GM18499 (cell line): ENCODE measurements around the gene SPESP1.
"Not testable (repeated sequence)": the region's sequence is repeated elsewhere in the genome, so short reads cannot be mapped to it uniquely, and the experiment has no call there.

Experiments
- ATAC-seq: cut with Tn5 transposase; IDR thresholded peaks from one replicate; pipeline ENCODE4 v1.9.1; 2021; ENCODE audit warnings: moderate number of reproducible peaks; ENCODE audit not compliant: insufficient read depth, unreplicated experiment

The SPESP1 gene

DNA sequence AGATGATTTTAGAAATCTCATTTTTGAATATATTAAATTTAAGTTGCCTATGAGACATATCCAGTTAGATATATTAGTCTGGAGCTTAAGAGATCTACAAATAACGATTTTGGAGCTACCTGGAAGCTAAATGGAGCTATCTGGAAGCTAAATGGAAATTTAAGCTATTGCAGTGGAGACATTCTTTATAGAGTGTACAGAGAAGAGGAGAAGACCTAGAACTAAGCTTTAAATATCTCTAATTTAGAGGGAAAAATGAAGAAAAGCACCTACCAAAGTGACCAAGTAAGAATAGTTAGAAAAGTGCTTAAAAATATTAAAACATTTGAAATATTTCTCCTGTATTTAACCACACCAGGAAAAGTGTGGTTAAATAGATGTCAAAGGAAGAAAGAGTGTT lies 28.3 kb downstream of the SPESP1 start:
- no peak for ATAC-seq

DNA sequence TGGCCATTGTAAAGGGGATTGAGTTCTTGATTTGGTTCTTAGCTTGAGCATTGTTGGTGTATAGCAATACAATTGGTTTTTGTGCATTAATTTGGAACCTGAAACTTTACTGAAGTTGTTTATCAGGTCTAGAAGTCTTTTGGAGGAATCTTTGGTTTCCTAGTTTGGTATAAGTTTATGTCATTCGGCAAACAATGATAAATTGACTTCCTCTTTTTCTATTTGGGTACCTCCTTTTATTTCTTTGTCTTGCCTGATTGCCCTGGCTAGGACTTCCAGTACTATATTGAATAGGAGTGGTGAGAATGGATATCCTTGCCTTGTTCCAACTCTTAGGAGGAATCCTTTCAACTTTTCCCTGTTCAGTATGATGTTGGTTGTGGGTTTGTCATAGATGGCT lies 32.1 kb downstream of the SPESP1 start:
- ATAC-seq: no peak

DNA sequence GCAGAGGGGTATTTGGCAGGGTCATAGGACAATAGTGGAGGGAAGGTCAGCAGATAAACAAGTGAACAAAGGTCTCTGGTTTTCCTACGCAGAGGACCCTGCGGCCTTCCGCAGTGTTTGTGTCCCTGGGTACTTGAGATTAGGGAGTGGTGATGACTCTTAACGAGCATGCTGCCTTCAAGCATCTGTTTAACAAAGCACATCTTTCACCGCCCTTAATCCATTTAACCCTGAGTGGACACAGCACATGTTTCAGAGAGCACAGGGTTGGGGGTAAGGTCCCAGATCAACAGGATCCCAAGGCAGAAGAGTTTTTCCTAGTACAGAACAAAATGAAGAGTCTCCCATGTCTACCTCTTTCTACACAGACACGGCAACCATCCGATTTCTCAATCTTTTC lies 33.4 kb downstream of the SPESP1 start:
- not testable (repeated sequence) for ATAC-seq

DNA sequence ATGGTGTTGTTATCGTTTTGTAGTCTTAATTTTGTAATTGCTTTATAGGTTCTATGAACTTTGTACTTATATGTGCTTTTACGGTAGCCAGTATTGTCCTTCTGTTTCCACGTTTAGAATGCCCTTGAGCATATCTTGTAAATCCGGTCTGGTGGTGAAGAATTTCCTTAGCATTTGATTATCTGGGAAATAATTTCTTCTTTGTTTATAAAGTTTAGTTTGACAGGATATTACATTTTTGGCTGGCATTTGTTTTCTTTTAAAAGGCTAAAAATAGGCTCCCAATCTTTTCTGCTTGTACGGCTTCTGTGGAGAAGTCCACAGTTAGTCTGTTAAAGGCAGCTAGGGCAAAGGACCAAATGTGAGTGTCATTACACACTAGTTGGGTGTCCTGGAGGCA lies 36.7 kb downstream of the SPESP1 start:
- no peak for ATAC-seq

DNA sequence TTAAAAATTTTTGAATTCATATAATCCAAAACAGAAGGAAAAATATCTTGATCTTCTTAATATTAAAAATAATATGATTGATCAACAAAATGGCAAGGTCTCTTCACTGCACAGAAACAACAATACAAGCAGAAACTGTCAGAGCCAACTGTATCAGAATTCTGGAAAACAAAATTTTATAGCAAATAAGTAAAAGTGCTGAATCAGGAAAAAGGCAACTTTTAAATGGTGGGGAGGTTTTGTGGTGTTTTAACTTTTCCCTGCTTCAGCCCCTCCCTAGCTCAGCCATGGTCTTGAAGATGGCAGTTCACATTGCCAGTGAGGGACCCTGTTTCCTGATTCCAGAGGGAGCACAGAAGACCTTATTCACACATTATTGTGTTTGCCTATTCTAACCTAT lies 37.6 kb downstream of the SPESP1 start:
- no peak for ATAC-seq

DNA sequence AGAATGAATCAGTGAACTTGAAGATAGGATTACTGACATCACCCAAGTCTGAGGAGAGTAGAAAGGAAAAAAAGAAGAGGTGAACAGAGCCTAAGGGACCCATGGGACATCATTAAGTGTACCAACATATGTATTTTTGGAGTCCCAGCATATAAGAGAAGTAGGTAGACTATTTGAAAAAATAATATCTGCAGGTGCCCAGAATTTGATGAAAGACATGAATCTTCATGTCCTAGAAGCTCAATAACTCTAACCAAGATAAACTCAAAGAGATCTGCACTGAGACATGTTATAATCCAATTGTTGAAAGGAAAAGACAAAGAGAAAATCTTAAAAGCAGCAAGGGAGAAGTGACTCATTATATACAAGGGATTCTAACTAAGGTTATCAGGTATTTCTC lies 39.0 kb downstream of the SPESP1 start:
- no peak for ATAC-seq

DNA sequence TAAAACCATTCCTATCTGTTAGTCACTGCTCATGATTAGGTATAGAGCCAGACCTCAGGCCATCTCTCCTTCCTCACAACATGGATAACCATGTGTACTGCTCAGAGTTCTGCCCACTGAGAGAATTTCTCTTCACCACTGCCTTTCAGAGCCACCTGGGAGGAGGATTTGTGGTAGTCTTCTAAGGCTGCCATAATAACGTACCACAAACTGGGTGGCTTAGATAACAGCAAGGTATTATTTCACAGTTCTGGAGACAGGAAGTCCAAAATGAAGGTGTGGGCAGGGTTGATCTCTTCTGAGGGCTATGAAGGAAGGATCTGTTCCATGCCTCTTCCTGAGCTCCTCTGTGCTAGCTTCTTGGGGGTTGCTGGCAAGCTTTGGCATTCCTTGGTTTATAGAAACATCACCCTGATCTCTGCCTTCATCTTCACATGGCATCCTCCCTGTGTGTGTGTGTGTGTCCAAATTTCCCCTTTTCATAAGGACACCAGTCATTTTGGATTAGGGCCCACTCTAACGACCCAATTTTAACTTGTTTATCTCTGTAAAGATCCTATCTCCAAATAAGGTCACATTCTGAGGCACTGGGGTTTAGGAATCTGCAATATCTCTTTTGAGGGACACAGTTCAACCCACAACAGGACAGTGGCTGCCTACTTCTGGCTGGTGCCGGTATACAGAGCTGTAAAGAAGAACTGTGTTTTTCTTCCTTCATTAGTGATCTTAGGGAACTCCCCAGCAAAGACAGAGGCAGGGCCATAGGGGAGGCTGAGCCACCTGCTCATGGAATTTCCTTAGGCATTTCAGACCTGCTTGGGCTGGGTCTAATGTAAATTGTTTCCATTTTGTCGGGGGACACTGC lies 42.1 kb downstream of the SPESP1 start:
- ATAC-seq: no peak

DNA sequence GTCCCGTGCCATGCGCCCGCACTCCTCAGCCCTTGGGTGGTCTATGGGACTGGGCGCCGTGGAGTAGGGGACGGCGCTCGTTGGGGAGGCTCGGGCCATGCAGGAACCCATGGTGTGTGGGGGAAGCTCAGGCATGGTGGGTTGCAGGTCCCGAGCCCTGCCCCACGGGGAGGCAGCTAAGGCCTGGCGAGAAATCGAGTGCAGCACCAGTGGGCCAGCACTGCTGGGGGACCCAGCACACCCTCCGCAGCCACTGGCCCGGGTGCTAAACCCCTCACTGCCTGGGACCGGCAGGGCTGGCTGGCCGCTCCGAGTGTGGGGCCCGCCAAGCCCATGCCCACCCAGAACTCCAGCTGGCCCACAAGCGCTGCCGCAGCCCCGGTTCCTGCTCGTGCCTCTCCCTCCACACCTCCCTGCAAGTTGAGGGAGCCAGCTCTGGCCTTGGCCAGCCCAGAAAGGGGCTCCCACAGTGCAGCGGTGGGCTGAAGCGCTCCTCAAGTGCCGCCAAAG lies 45.4 kb downstream of the SPESP1 start:
- not testable (repeated sequence) for ATAC-seq

DNA sequence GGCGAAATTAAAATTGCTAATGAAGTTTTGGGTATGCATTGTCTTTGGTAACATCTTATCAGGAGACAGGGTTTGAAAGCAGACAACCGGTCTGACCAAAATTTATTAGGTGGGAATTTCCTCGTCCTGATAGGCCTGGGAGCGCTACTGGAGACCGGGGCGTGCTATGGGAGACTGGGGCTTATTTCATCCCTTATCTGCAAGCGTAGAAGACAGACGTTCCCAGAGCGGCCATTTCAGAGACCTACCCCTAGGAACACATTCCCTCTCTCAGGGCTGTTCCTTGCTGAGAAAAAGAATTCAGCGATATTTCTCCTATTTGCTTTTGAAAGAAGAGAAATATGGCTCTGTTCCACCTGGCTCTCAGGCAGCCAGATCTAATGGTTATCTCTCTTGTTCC lies 47.1 kb downstream of the SPESP1 start:
- ATAC-seq: not testable (repeated sequence)

DNA sequence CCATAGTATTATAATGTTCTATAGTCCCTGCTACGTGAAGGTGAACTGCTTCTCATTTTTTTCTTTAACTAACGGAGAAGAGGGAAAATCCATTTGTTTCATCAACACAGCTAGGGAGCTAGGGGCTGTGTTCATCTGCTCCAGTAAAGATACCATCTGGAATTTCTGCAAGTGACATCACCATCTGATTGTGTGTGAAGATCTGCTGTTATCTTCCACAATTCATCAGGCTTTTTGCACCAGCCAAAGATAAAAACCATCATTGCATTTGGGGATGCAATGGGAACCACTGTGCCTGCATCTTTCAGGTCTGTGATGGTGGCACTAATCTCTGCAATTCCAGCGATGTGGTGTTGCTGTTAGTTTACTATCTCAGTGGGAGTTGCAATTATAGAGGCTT lies 48.7 kb downstream of the SPESP1 start:
- no peak for ATAC-seq

DNA sequence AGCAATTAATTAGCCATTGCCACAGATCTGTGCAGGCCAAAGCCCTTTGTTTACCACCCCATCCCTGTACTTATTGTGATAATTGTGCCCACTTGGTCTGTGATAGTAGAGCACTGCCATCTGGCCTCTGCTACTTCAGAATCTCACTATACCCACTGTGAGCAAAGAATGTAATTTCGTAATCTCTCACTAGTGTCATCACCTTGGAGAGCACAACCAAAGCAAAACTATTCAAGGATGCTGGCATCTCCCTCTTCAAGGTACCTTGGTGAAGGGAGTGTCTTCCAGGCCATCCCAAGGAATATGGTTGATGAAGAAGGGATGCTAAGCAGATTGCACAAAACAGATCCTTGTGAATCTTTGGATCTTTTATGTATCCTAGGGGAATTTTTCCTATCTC lies 49.5 kb downstream of the SPESP1 start:
- ATAC-seq: no peak

DNA sequence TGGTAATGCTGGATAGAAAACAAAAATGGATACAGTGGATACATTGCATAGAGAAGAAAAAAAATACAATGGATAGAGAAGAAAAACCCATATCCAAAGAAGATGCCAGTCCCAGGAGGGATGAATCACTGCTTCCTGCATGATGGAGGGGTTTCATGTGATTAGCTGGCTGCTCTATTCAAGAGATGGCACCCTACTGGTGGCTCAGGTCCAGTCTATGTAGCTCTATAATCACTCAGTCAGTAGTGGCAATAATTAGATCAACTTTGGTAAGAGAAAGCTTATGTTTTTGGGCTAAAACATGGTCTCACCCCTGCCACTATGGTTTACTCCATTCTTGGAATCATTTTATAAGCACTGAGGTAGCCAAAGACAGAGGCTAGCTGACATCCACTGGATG lies 50.5 kb downstream of the SPESP1 start:
- ATAC-seq: no peak

DNA sequence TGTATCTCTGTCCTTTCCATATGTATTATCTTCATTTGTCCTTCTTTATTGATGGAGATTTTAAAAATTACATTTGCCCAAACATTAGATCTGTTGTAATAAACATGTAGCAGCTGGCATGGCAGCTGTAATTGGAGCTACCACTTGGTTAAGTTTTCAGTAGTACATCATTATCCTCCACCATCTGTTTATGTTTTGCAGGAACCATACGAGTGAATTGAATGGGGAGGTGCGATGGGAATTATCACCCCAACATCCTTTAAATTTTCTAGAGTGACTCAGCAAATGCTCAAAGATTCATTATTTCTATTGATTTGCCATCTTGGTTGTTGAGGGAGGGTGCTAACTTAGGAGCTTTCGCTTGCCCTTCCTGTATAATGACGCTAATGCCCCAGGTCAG lies 51.6 kb downstream of the SPESP1 start:
- no peak for ATAC-seq

DNA sequence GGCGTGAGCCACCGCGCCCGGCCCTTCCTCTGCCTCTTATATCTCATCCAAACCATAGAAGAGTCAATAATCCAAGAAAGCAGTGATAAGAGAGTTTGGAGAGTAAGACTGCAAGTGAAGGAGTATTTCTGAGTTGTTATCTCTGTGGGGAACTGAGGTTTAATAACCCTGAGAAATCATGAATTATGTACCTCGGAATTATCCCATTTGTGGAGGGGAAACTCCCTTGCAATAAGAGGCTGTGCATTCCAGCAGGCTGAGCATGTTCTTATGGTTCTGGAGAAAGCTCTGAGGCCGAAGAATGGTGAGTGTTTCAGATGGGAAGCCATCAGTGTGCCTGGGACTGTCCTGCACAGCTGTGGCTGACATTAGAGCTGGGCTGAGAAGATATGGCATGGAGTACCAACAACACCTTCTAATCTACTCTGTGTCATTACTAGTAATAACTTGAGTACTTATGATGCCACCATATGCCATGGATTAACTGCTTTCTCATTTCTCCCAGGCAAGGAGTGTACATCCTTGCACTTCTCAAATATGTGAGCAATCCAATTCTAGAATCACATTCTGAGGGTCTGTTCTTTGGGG lies 52.7 kb downstream of the SPESP1 start:
- no peak for ATAC-seq

DNA sequence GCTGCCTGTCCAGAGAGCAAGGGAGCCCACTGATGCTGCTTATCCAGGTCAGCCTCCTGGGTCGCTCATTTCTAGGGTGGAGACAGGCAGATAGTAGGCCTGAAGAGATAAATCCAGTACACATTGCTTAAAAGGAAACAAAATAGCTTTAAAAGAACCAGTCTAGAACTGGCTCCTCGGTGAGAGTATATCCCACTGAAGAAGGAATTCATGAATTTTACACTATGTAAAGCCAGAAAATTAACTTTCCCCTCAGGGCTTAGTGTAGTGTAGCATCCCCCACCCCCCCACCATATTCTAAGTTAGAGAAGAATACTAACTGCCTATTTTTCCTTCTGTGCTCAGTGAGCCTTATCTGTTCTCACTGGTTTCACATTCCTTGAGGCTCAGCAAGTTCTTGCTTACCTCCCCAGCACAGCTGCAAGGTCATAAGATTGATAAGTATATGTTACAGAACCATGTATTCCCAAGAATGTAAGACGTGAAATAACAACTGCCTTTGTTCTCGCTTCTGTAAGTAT lies 53.7 kb downstream of the SPESP1 start:
- ATAC-seq: no peak

DNA sequence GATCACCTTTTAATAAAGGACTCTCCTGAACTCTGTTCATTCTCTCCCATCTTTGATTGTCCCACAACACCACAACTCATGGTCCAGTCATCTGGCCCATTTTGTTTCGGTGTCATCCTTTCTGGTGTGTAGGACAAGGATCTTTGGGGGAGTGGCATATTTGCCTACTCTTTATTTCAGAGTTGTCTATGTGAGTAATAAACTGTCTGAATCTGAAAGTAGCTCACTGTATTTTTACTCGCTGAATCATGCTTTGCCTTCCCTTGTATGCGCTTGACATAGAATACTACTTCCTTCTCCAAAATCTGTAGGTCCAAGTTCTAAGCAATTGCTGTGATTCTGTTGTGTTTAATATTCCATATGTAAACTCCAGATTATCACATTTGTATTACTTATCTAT lies 54.3 kb downstream of the SPESP1 start:
- no peak for ATAC-seq

DNA sequence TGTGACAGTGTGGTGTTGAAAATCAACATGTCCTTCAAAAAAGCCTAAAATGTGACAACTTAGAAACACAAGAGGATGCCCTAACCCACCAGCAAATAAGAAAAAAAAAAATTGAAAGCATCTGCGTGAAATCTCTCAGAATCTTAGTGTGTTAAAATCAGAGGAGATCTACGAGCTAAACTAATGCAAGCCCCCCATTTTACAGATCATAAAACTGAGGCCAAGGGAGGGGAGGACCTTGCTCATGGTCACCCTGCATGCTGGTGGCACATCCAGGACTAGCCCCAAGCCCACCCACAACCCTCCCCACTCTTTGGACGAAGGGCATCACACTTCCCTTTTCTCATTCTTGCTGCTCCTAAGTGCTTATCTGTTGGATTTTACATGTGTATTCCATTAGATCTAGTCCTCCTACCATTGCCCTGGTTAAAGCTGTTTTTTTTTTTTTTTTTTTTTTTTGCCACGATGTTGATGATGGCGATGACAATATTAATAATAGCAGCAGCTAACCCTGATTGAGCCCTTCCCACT lies 55.1 kb downstream of the SPESP1 start:
- ATAC-seq: no peak

DNA sequence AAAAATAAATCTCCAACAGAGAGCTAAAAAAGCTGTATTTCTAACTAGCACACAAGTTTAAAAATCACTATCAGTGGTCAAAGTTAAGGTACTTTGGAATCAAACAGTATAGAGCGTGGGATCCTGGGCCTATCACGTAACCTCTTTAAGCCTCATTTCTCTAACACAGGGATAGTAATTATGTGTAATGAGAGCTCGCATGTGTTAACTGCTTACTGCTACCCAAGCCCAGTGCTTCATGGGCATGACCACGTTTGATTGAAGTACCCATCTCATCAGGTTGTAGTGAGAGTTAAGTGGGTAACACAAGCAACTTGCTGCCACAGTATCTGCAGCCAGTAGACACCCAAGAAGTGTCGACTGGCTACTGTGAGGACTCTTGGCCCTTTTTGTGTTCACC lies 56.0 kb downstream of the SPESP1 start:
- ATAC-seq: no peak

DNA sequence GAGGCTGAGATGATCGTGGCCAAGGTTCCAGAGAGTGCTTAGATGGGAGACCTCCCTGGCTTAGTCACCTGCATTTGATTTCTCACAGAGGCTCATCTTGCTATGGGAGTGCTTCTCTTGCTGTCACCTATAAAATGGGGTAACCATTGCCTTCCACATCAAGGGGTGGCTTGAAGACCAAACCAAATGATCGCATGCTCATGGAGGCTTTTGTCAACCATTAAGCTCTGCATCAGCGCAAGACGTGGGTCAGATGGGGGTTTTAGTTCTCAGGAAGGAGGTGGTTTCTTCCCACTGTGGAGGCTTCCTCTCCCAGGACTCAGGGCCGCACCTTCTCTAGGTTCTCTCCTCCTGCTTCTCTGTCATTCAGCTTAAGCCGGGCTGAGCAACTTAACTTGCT lies 56.8 kb downstream of the SPESP1 start:
- ATAC-seq: no peak

DNA sequence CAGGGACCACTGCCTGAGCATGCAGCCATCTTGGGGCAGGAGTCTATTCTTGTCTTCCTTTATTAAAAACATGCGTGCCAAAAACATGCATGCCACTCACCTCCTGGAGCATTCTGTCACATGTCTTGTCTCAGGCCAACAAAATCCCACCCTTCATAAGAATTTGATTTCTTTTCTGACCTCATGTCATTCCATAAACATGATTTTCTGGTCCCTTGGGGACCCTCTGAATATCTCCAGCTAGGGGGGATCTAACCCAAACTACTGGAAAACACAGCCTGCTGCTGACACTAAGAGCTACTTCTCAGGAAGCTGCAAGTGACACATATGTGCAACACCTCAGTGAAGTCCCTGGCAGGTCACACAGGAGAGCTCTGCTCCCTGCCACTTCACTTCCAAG lies 57.4 kb downstream of the SPESP1 start:
- no peak for ATAC-seq

DNA sequence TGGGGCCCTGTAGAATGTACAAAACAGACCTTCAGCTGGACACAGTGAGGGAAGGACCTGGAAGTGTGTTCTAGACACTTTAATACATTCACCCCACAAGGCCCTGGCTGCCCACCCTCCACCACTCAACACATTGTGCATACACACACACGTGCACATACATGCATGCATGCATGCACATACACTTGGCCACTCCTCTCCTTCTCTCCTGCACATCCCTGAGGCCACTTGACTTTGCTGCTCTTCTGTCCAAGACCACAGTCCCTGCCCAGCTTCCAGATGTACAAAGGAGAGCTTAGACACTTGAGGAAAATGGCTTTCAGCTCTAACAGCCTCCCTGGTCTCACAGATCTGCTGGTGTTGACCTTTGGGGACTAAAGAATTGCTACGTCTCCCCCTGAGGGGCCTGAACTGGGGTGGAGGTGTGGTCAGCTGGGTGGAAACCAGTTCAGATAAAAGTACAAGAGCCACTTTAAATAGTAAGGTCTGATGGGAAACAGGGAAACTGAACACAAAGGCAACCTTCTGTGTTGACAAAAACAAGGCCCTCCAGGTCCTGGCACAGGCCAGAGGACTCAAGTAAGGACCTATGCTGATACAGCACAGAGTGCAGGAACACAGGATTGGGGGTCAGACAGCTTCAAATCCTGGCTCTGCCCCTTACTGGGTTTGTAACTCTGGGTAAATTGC lies 59.4 kb downstream of the SPESP1 start:
- no peak for ATAC-seq
